Activated CD4-positive, alpha-beta memory T cell treated with anti-CD3 and anti-CD28 coated beads for 36 hours (primary cell): ENCODE data around the gene MPEG1. TPM values are rescaled to one million over a fixed set of nuclear protein-coding genes. Genes with fewer than 3 reads are reported as not detected.

Source experiments
- CTCF ChIA-PET: fragments of 350-600 bp; sonication (Branson Sonifier 250); formaldehyde crosslinking; loops from one replicate; lab custom pipeline; 2021; ENCODE audit warnings: antibody characterized with exemption, inconsistent platforms; lab: Charles Lee
- POLR2A ChIA-PET: fragments of 350-600 bp; sonication (Branson Sonifier 250); formaldehyde crosslinking; loops from one replicate; lab custom pipeline; 2021; ENCODE audit warnings: antibody characterized with exemption; lab: Charles Lee
- DNase-seq: peaks from one replicate; pipeline ENCODE4 v3.0.0-alpha.2; 2020
- H3K27ac Mint-ChIP-seq: one replicate; pipeline ENCODE4 v1.8.0; 2021; ENCODE audit warnings: mixed read lengths
- H3K27me3 Mint-ChIP-seq: one replicate; pipeline ENCODE4 v1.8.0; 2021; ENCODE audit warnings: mixed read lengths
- H3K36me3 Mint-ChIP-seq: one replicate; pipeline ENCODE4 v1.8.0; 2021; ENCODE audit warnings: mixed read lengths
- H3K4me1 Mint-ChIP-seq: one replicate; pipeline ENCODE4 v1.8.0; 2021; ENCODE audit warnings: low read depth, mixed read lengths
- H3K4me3 Mint-ChIP-seq: one replicate; pipeline ENCODE4 v1.8.0; 2021; ENCODE audit warnings: mild to moderate bottlenecking, mixed read lengths
- H3K9me3 Mint-ChIP-seq: one replicate; pipeline ENCODE4 v1.8.0; 2021; ENCODE audit warnings: mixed read lengths
- intact Hi-C: fragments of 100-400 bp; cut with micrococcal nuclease; formaldehyde crosslinking; loops from one replicate; pipeline ENCODE4 v1.15.1; 2023
- total RNA-seq, 2 experiments: library from RNA; stranded (reverse); gene quantifications; one replicate each; pipeline ENCODE4 v1.2.3, GENCODE V29; 2021

MPEG1 gene
- total RNA-seq, 2 experiments from 2014 or later, result not detected

DNA sequence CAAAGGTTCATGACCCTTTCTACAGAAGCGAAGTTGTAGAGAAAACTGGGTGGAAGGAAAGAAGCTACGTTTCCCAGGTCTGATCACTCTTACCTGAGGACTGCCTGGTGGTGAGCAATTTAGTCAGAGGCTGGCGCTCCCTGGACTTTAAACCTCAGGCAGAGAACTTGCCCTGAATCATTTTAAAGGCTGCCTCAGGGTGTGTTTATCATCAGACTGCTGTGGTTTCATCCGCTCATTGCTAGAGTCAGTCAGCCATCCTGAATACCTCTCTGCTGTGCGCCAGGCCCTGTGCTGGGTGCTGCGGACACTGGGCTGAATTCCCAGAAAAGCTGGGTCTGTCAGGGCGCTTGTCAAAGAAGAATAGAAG is 38.1 kb downstream of the MPEG1 start:
- H3K9me3 Mint-ChIP-seq, result peaks cover 5% of the 10 kb centered on the region
- DNase-seq, result peak; percentile 42
- POLR2A ChIA-PET, result no interaction called here
- H3K36me3 Mint-ChIP-seq, result no peaks in the 10 kb centered on the region
- CTCF ChIA-PET, result interaction anchor here (1.1 to 10.2 kb wide), 5 partner anchors 10 to 116 kb away, joined by 3 to 157 read pairs (median 5); no protein-coding TSS in a partner anchor
- H3K27ac Mint-ChIP-seq, result no peak overlapping the region
- intact Hi-C loops, result no loop called here
- peaks cover 21% of the 10 kb centered on the region for H3K4me1 Mint-ChIP-seq
- peaks cover 10% of the 10 kb centered on the region for H3K27me3 Mint-ChIP-seq
- no peak overlapping the region for H3K4me3 Mint-ChIP-seq

DNA sequence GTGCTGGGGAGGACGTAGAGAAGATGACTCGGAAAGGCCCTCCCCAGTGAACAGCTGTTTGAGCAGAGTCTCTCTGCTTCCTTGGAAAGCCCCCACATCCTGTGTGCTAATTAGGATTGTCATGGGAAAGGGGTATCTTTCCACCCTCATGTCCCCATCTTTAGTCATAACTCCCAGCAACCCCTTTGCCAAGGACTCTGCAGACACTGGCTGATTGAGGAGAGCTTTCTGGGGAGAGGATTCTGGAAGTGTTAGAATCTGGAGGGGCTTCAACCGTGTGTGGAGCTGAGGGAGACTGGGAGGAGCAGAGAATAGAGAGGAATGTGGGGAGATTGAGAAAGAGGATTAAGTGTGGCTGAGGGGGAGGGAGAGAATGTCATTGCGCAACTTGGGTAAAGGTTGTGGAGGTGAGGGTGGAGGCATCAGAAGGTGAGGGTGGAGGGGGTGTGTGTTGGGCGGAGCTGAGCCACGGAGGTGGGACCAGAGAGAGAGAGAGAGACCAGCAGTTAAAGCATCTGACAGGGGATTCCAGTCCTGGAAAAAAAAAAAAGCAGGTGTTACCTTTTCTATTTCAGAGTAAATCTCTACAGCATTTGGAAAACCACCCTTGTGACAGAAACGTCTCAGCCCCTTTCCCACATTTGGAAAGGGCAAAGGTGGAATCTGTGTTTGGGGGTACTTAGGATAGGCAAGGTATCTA is 38.6 kb downstream of the MPEG1 start:
- Mint-ChIP-seq H3K9me3 (no peaks in the 10 kb centered on the region), H3K27me3 (peaks cover 10% of the 10 kb centered on the region), H3K4me3 (no peak overlapping the region), H3K36me3 (no peaks in the 10 kb centered on the region), H3K27ac (no peak overlapping the region), H3K4me1 (peaks cover 21% of the 10 kb centered on the region)
- CTCF ChIA-PET, result interaction anchor here (1.2 to 10.2 kb wide), 4 partner anchors 11 to 116 kb away, joined by 4 to 157 read pairs (median 30); no protein-coding TSS in a partner anchor
- POLR2A ChIA-PET, result no interaction called here
- DNase-seq, result no peak
- intact Hi-C loops, result no loop called here

GRCh38 chr11:59173080-59173963 is 39.4 kb downstream of the MPEG1 start:
- H3K4me3 Mint-ChIP-seq, result peak overlapping the region; percentile 72
- H3K36me3 Mint-ChIP-seq, result no peaks in the 10 kb centered on the region
- H3K27me3 Mint-ChIP-seq, result peaks cover 10% of the 10 kb centered on the region
- no peak overlapping the region for H3K27ac Mint-ChIP-seq
- DNase-seq, result peak; percentile 21
- H3K9me3 Mint-ChIP-seq, result no peaks in the 10 kb centered on the region
- H3K4me1 Mint-ChIP-seq, result peaks cover 21% of the 10 kb centered on the region
- POLR2A ChIA-PET, result no interaction called here
- intact Hi-C loops, result no loop called here
- CTCF ChIA-PET, result interaction anchor here (3.7 to 10.2 kb wide), 3 partner anchors 12 to 31 kb away, joined by 52 to 157 read pairs (median 61); no protein-coding TSS in a partner anchor

DNA sequence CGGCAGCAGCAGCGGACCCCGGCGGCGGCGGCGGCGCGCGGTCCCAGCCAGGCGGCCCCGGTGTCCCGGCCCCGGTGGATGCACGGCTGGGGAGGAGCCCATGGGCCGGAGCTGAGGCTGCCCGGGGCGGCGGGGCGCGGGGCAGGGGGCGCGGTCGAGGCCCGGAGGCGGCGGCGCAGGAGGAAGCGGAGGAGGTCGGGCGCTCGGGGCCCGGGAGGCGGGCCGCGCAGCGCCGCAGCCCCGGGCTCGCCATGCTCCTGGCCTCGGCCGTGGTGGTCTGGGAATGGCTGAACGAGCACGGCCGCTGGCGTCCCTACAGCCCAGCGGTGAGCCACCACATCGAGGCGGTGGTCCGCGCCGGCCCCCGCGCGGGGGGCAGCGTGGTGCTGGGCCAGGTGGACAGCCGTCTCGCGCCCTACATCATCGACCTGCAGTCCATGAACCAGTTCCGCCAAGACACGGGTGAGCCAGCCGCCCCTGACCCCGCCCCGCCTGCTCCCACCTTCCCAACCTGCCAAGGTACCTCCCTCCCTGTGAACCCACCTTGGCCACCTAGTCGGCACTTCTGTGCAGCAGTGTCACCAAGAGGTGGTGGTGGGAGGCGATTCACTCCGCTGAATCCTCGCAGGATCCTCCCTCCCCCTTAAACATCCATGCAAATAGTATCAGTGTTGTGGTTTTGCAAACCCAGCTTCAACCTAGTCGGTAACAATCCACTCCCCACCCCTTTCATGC is 40.2 kb downstream of the MPEG1 start:
- no peaks in the 10 kb centered on the region for H3K36me3 Mint-ChIP-seq
- intact Hi-C loops, result no loop called here
- CTCF ChIA-PET, result interaction anchor here (0.5 to 10.2 kb wide), 38 partner anchors 7 to 1366 kb away, joined by 3 to 157 read pairs (median 5); partner anchors contain the start of genes FAM111A, FAM111B, MPEG1 and OR5A1
- H3K4me1 Mint-ChIP-seq, result peaks cover 21% of the 10 kb centered on the region
- no peak overlapping the region for H3K27ac Mint-ChIP-seq
- peak overlapping the region; percentile 72 for H3K4me3 Mint-ChIP-seq
- H3K9me3 Mint-ChIP-seq, result no peaks in the 10 kb centered on the region
- peaks cover 10% of the 10 kb centered on the region for H3K27me3 Mint-ChIP-seq
- POLR2A ChIA-PET, result interaction anchor here (1.6 kb wide), 1 partner anchor 8 kb away, joined by 6 read pairs; no protein-coding TSS in a partner anchor
- DNase-seq, result peak; percentile 35

DNA sequence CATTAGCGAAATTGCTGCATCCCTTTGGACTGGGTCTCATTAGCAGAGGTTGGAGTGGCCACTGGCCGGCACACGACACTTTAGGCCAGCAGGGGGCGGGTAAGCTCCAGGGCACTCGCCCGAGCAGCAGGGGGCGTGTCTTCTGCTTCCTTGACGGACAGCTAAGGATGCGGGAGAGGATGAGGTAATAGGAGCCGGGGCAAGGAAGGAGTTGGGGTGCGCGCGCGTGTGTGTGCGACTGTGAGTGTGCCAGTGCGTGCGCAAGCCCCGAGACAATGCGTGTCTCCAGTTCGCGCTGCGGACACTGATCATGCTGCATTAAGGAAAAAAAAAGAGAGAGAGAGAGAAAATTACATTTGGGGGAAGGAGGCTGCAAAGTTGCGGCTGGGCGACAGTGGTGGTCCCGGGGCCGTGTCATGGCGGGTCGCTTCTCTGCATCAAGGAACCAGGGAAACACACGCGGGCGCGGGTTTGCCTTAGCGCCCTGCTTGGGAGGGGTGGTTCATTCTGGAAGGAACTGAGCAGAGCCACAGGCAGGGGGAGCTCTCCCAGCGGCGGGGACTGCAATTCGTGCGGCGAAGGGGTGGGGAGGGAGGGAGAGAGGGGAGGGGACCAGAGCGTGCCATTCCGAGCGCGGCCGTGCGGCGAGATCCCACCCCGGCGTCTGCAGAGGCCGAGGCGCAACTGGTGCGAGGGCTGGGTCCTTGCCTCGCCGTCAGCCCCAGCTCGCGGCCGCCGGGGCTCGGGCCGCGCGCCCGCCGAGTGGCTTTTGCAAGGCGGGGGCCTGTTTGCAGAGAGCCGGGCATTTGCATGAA is 41.0 kb downstream of the MPEG1 start, which contains the start of gene DTX4:
Gene DTX4, plus strand, starts transcription at position 625 of the 815 bp plus-strand sequence. CDS start 464 bp downstream, outside the sequence.
- peaks cover 10% of the 10 kb centered on the region for H3K27me3 Mint-ChIP-seq
- ChIA-PET POLR2A (interaction anchor here (0.7 to 1.6 kb wide), 2 partner anchors 9 to 14 kb away, joined by 3 to 6 read pairs; no protein-coding TSS in a partner anchor), CTCF (interaction anchor here (0.5 to 10.2 kb wide), 47 partner anchors 8 to 1365 kb away, joined by 3 to 157 read pairs (median 4); partner anchors contain the start of genes FAM111A, FAM111B, MPEG1 and OR5A1)
- H3K4me1 Mint-ChIP-seq, result peaks cover 21% of the 10 kb centered on the region
- H3K36me3 Mint-ChIP-seq, result no peaks in the 10 kb centered on the region
- peak; percentile 93 for DNase-seq
- peak within 1 kb of the TSS; percentile 72 for H3K4me3 Mint-ChIP-seq
- intact Hi-C loops, result loop anchor here (1.0 to 2.0 kb wide), 7 partner anchors 15 to 509 kb away; no protein-coding TSS in a partner anchor
- no peak within 1 kb of the TSS for H3K27ac Mint-ChIP-seq
- H3K9me3 Mint-ChIP-seq, result no peaks in the 10 kb centered on the region

GRCh38 chr11:59164028-59164427 is 48.7 kb downstream of the MPEG1 start:
- H3K27ac Mint-ChIP-seq, result no peak overlapping the region
- CTCF ChIA-PET, result interaction anchor here (0.8 to 1.3 kb wide), 3 partner anchors 22 to 106 kb away, joined by 3 to 4 read pairs (median 4); no protein-coding TSS in a partner anchor
- no peaks in the 10 kb centered on the region for H3K4me1 Mint-ChIP-seq
- no peaks in the 10 kb centered on the region for H3K9me3 Mint-ChIP-seq
- POLR2A ChIA-PET, result no interaction called here
- intact Hi-C loops, result no loop called here
- no peak overlapping the region for H3K4me3 Mint-ChIP-seq
- peaks cover 17% of the 10 kb centered on the region for H3K27me3 Mint-ChIP-seq
- H3K36me3 Mint-ChIP-seq, result no peaks in the 10 kb centered on the region
- no peak for DNase-seq

Other genes starting within 250 kb of the MPEG1 start
- not detected for gene GLYATL1B, start 126.6 kb downstream of the MPEG1 start, total RNA-seq
- gene FAM111B, start 105.7 kb downstream of the MPEG1 start, total RNA-seq, result 10 to 100 TPM; 28.9 to 31.0 TPM
- 10 to 100 TPM; 87.6 to 87.8 TPM for gene FAM111A, start 70.1 kb downstream of the MPEG1 start, total RNA-seq
- gene DTX4, start 40.8 kb downstream of the MPEG1 start, total RNA-seq, result under 1 TPM; 0.05 to 0.07 TPM
- gene OR5AN1, start 146.0 kb upstream of the MPEG1 start, total RNA-seq, result not detected
- gene OR5A2, start 213.5 kb upstream of the MPEG1 start, total RNA-seq, result not detected
- not detected for gene OR5A1, start 223.5 kb upstream of the MPEG1 start, total RNA-seq
- not detected for gene OR4D6, start 244.0 kb upstream of the MPEG1 start, total RNA-seq